ENCODE results near the gene SEMA3C. TPM values are rescaled to one million over a fixed set of nuclear protein-coding genes. Genes with fewer than 3 reads are reported as not detected.

SEMA3C gene
- total and polyA plus RNA-seq, 8 donors = 4.5 to 344 (median 68.7) TPM

- DNase-seq = no peak
- intact Hi-C loops (cut with DNase I; ENCODE audit: low total_unique reads) = no loop called here
- H3K9me3 ChIP-seq = no peaks in the 10 kb centered on the region
- no peak overlapping the region for H3K4me3 ChIP-seq
- H3K27me3 ChIP-seq = no peaks in the 10 kb centered on the region
- H3K27ac ChIP-seq = peak overlapping the region in 1 of 5 donors; percentile 5
- 64 to 71% (median 67%) methylated on average over 3 of the region's 3 CpGs for WGBS, 5 donors
- peaks cover 0 to 17% (median 8%) of the 10 kb centered on the region in 4 donors for H3K4me1 ChIP-seq
- no peaks in the 10 kb centered on the region for H3K36me3 ChIP-seq
- TF ChIP-seq POLR2AphosphoS5 (IDR thresholded peaks at IDR 0.05) = no peak
Measured at GRCh38 chr7:80807166-80807900, 111.5 kb downstream of the SEMA3C start.

- no peak for DNase-seq
- 37 to 64% (median 49%) methylated on average over 6 of the region's 6 CpGs for WGBS, 5 donors
- intact Hi-C loops (cut with DNase I; ENCODE audit: low total_unique reads) = no loop called here
- H3K9me3 ChIP-seq = no peaks in the 10 kb centered on the region
- H3K4me1 ChIP-seq = peaks cover 0 to 17% (median 8%) of the 10 kb centered on the region in 4 donors
- no peaks in the 10 kb centered on the region for H3K36me3 ChIP-seq
- H3K27ac ChIP-seq = peak overlapping the region in 1 of 5 donors; percentile 5
- H3K4me3 ChIP-seq = no peak overlapping the region
- H3K27me3 ChIP-seq = no peaks in the 10 kb centered on the region
- TF ChIP-seq CTCF (IDR thresholded peaks at IDR 0.05) (no peak), POLR2A (IDR thresholded peaks at IDR 0.05) (no peak), EP300 (IDR thresholded peaks at IDR 0.05) (no peak), POLR2AphosphoS5 (IDR thresholded peaks at IDR 0.05) (no peak)
Measured at GRCh38 chr7:80806663-80807062, 112.2 kb downstream of the SEMA3C start.

- 81 to 86% (median 85%) methylated on average over 4 of the region's 4 CpGs for WGBS, 5 donors
- Histone ChIP-seq H3K4me1 (peaks cover 0 to 17% (median 8%) of the 10 kb centered on the region in 4 donors), H3K36me3 (peaks cover 0 to 3% (median 0%) of the 10 kb centered on the region in 4 donors), H3K27ac (no peak overlapping the region), H3K9me3 (no peaks in the 10 kb centered on the region), H3K4me3 (no peak overlapping the region), H3K27me3 (no peaks in the 10 kb centered on the region)
- intact Hi-C loops (cut with DNase I; ENCODE audit: low total_unique reads) = no loop called here
- TF ChIP-seq EP300 (IDR thresholded peaks at IDR 0.05) = no peak
- no peak for TF ChIP-seq POLR2AphosphoS5 (IDR thresholded peaks at IDR 0.05)
- no peak for TF ChIP-seq POLR2A (IDR thresholded peaks at IDR 0.05)
- no peak for TF ChIP-seq CTCF (IDR thresholded peaks at IDR 0.05)
- no peak for DNase-seq
Measured at GRCh38 chr7:80804589-80804988, 114.3 kb downstream of the SEMA3C start.

- WGBS, 5 donors = 47 to 63% (median 54%) methylated on average over 5 of the region's 5 CpGs
- DNase-seq = no peak
- H3K9me3 ChIP-seq = no peaks in the 10 kb centered on the region
- TF ChIP-seq CTCF (IDR thresholded peaks at IDR 0.05) (no peak), POLR2A (IDR thresholded peaks at IDR 0.05) (no peak), POLR2AphosphoS5 (IDR thresholded peaks at IDR 0.05) (no peak), EP300 (IDR thresholded peaks at IDR 0.05) (no peak)
- peaks cover 0 to 5% (median 2%) of the 10 kb centered on the region in 4 donors for H3K36me3 ChIP-seq
- H3K27me3 ChIP-seq = no peaks in the 10 kb centered on the region
- no peak overlapping the region for H3K27ac ChIP-seq
- peaks cover 0 to 15% (median 6%) of the 10 kb centered on the region in 4 donors for H3K4me1 ChIP-seq
- no peak overlapping the region for H3K4me3 ChIP-seq
- intact Hi-C loops (cut with DNase I; ENCODE audit: low total_unique reads) = no loop called here
Measured at GRCh38 chr7:80802527-80802926, 116.3 kb downstream of the SEMA3C start.

Data from stomach (tissue), 9 donors.